ENCODE data around the gene NEURL3.

- TF ChIP-seq, protein P1, sequence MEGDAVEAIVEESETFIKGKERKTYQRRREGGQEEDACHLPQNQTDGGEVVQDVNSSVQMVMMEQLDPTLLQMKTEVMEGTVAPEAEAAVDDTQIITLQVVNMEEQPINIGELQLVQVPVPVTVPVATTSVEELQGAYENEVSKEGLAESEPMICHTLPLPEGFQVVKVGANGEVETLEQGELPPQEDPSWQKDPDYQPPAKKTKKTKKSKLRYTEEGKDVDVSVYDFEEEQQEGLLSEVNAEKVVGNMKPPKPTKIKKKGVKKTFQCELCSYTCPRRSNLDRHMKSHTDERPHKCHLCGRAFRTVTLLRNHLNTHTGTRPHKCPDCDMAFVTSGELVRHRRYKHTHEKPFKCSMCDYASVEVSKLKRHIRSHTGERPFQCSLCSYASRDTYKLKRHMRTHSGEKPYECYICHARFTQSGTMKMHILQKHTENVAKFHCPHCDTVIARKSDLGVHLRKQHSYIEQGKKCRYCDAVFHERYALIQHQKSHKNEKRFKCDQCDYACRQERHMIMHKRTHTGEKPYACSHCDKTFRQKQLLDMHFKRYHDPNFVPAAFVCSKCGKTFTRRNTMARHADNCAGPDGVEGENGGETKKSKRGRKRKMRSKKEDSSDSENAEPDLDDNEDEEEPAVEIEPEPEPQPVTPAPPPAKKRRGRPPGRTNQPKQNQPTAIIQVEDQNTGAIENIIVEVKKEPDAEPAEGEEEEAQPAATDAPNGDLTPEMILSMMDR (IDR thresholded peaks at IDR 0.05): no peak
- TF ChIP-seq EZH2 (IDR thresholded peaks at IDR 0.05; ENCODE audit: borderline replicate concordance, insufficient read depth, low read depth, low read length, poor library complexity, severe bottlenecking): no peak
Observed at GRCh38 chr2:96552315-96553175, 47.4 kb upstream of the NEURL3 start.

Data from B cell (primary cell).